Colonic mucosa (tissue), 4 donors: ENCODE results near the gene PRKG2. TPM values are rescaled to one million over a fixed set of nuclear protein-coding genes. Genes with fewer than 3 reads are reported as not detected.

ENCODE experiments used
- DNase-seq: peaks from one replicate; pipeline ENCODE4 v3.0.0-alpha.2; 2020
- H3K27ac ChIP-seq: fragments of 200-600 bp; one replicate; pipeline ENCODE4 v1.8.0; 2021
- H3K27me3 ChIP-seq: fragments of 200-600 bp; one replicate; pipeline ENCODE4 v1.8.0; 2021
- H3K36me3 ChIP-seq: fragments of 200-600 bp; one replicate; pipeline ENCODE4 v1.8.0; 2021
- H3K4me1 ChIP-seq: fragments of 200-600 bp; one replicate; pipeline ENCODE4 v1.8.0; 2021; ENCODE audit warnings: mild to moderate bottlenecking
- H3K4me3 ChIP-seq: fragments of 200-600 bp; one replicate; pipeline ENCODE4 v1.8.0; 2021
- H3K9ac ChIP-seq, 2 donors: one replicate each; pipeline ENCODE4 v1.7.0; 2013; ENCODE audit warnings: control low read depth in 2 of 2, low read depth in 2 of 2, low read length in 2 of 2
- H3K9me3 ChIP-seq: fragments of 200-600 bp; one replicate; pipeline ENCODE4 v1.8.0; 2021
- intact Hi-C: fragments of 100-400 bp; cut with DNase I; formaldehyde crosslinking; loops from one replicate; pipeline ENCODE4 v1.14.1; 2022
- total RNA-seq, 2 donors: library from RNA; stranded (reverse); fragmentation: NEBNext Ultra II Directional in 1 of 2; extraction: Animal tissue kit (Norgen Biotek cat#: 25700) in 1 of 2; gene quantifications; one replicate each; pipeline ENCODE4 v1.2.1, GENCODE V29; 2021
- TF ChIP-seq, protein P1 (sequence below): fragments of 200-600 bp; IDR thresholded peaks from one replicate; pipeline ENCODE4 v1.8.0; 2022; ENCODE audit warnings: antibody characterized with exemption, mild to moderate bottlenecking
- donor health status: healthy.
- donor health status: DM: no; HTN: no; CAD: no.
- donor health status: DM: no; HTN: no; CAD: no.

The PRKG2 gene
- total RNA-seq, 2 donors from 2014 or later: 1.8 to 2.3 TPM

DNA sequence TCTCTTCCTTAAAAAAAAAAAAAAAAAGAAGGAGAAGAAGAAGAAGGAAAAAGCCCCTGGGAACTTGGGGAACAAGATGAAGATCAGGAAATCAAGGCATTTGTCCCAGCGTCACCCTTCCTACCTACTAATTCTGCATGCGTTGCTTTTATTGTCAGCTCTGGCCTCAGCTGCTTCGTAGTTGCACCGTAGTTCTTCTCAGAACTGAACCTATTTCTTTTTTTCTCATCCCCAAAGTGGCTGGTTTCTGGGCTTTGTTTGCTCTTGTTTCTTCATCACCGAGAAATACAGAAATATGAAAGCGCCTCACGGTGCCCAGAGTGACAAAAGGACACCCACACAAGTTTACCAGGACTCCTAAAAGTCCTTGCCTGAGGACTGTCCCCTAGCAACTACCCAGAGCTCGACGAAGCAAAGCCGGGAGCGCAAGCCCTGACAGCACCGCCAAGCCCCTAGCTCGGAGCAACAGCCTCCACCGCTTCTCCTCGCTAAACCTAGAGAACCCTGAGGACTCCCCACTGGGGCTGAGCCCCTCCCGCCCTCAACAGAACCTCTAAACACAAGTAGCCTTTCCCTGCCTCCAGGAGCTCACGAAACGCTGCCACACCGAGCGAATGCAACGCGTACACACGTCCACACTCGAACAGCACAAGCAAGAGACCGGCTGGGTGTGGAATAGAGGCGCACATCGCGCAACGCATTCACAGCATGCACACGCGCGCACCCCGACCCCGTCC lies 710 bp downstream of the PRKG2 start:
- Histone ChIP-seq H3K36me3 (no peaks in the 10 kb centered on the region), H3K27me3 (peaks cover 27% of the 10 kb centered on the region)
- peak; percentile 22 for DNase-seq

DNA sequence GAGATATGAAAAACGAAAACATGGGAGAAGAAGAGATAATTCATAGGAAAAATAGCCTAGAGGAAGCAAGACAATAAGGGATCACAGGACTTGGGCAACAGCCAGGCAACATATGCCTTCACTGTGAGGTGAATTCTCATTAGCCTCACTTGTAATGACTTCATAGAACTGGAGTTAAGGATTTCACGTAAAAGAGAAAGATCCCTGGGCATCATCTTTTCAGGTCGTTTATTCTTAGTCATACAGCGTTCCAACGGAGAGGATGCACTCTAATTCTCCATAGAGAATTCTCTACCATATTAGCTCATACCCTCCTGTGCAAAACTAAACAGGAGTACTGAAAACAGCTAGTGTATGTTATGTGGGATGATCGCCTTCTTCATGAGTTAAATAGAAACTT lies 1.4 kb downstream of the PRKG2 start:
- DNase-seq: no peak
- H3K9me3 ChIP-seq: no peaks in the 10 kb centered on the region
- intact Hi-C loops: no loop called here
- no peak overlapping the region for H3K9ac ChIP-seq
- peaks cover 27% of the 10 kb centered on the region for H3K27me3 ChIP-seq
- H3K4me3 ChIP-seq: no peak overlapping the region
- no peaks in the 10 kb centered on the region for H3K4me1 ChIP-seq
- TF ChIP-seq, protein P1, sequence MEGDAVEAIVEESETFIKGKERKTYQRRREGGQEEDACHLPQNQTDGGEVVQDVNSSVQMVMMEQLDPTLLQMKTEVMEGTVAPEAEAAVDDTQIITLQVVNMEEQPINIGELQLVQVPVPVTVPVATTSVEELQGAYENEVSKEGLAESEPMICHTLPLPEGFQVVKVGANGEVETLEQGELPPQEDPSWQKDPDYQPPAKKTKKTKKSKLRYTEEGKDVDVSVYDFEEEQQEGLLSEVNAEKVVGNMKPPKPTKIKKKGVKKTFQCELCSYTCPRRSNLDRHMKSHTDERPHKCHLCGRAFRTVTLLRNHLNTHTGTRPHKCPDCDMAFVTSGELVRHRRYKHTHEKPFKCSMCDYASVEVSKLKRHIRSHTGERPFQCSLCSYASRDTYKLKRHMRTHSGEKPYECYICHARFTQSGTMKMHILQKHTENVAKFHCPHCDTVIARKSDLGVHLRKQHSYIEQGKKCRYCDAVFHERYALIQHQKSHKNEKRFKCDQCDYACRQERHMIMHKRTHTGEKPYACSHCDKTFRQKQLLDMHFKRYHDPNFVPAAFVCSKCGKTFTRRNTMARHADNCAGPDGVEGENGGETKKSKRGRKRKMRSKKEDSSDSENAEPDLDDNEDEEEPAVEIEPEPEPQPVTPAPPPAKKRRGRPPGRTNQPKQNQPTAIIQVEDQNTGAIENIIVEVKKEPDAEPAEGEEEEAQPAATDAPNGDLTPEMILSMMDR: no peak
- no peak overlapping the region for H3K27ac ChIP-seq
- no peaks in the 10 kb centered on the region for H3K36me3 ChIP-seq

More for the DNA sequence above, 710 bp downstream of the PRKG2 start:
- Histone ChIP-seq H3K4me1 (no peaks in the 10 kb centered on the region), H3K27ac (no peak overlapping the region), H3K4me3 (peak overlapping the region; percentile 34), H3K9ac (no peak overlapping the region), H3K9me3 (no peaks in the 10 kb centered on the region)
- TF ChIP-seq, protein P1: no peak
- intact Hi-C loops: no loop called here

DNA sequence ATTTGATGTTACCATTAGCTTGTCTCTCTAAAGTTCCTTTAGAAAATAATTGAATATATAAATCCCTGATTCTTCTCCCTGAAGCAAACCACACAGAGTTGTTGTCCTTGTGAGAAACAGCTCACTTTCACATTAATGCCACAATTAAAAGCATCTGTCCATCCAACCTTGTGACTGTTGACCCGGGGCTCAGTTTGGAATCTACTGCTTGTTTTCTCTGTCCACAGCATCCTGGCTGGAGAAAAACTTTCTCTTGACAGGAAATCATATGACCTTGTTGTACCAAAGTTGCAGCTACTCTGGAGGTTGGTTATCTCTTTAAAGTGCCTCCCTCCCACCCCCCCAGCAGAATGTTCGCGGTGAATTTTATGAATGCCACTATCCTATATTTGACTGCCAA lies 3.1 kb downstream of the PRKG2 start:
- TF ChIP-seq, protein P1: no peak
- no peak overlapping the region for H3K4me3 ChIP-seq
- H3K27ac ChIP-seq: no peak overlapping the region
- H3K9me3 ChIP-seq: no peaks in the 10 kb centered on the region
- no peak overlapping the region for H3K9ac ChIP-seq
- peaks cover 27% of the 10 kb centered on the region for H3K27me3 ChIP-seq
- DNase-seq: no peak
- no peaks in the 10 kb centered on the region for H3K36me3 ChIP-seq
- H3K4me1 ChIP-seq: no peaks in the 10 kb centered on the region
- intact Hi-C loops: no loop called here

DNA sequence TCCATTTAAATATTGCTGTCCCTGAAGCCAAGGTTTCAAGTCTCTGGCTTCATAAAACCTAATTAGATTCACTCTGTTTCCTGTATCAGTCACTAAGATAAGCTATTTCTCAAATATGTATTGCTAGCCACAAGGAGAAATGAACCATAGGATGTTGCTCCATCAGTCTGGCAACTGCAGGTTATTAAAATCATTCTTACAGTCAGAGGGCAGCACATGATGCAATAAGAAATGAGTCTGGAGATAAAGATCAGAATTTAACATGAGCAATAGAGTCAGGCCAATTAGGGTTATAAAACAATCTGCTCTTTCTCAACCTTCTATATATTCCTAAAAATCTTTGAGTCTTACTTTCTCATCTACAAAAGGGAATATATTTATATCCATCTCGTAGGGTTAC lies 7.2 kb downstream of the PRKG2 start:
- TF ChIP-seq, protein P1: no peak
- Histone ChIP-seq H3K27ac (no peak overlapping the region), H3K36me3 (no peaks in the 10 kb centered on the region), H3K9me3 (no peaks in the 10 kb centered on the region), H3K27me3 (peaks cover 6% of the 10 kb centered on the region), H3K4me3 (no peak overlapping the region), H3K4me1 (no peaks in the 10 kb centered on the region), H3K9ac (no peak overlapping the region)
- intact Hi-C loops: no loop called here
- no peak for DNase-seq

DNA sequence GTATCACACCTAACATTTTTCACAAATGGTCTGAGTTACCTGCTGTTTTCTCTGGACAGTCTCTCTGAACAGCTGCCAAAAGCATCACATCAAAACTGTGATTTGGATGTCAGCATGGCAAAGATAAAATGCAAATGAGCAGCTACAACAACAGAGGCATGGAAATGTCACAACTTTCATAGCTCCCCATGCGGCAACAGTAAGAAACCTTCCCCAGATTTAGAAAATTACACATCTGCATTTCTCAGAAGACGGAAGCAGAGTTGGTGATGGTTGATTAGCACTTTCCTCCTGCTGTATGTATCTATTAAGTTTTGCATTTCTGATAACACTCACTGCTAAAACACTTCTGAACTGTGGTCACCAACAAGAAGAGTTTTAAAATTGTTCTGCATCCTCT lies 9.7 kb downstream of the PRKG2 start:
- intact Hi-C loops: no loop called here
- no peaks in the 10 kb centered on the region for H3K36me3 ChIP-seq
- H3K9ac ChIP-seq: no peak overlapping the region
- H3K4me1 ChIP-seq: no peaks in the 10 kb centered on the region
- no peaks in the 10 kb centered on the region for H3K27me3 ChIP-seq
- no peak overlapping the region for H3K4me3 ChIP-seq
- no peak overlapping the region for H3K27ac ChIP-seq
- H3K9me3 ChIP-seq: no peaks in the 10 kb centered on the region
- DNase-seq: no peak
- TF ChIP-seq, protein P1: no peak
